ENCODE data around the gene RGPD6.
"Not testable (repeated sequence)": the region's sequence is repeated elsewhere in the genome, so short reads cannot be mapped to it uniquely, and the experiment has no call there.

Gene RGPD6

DNA sequence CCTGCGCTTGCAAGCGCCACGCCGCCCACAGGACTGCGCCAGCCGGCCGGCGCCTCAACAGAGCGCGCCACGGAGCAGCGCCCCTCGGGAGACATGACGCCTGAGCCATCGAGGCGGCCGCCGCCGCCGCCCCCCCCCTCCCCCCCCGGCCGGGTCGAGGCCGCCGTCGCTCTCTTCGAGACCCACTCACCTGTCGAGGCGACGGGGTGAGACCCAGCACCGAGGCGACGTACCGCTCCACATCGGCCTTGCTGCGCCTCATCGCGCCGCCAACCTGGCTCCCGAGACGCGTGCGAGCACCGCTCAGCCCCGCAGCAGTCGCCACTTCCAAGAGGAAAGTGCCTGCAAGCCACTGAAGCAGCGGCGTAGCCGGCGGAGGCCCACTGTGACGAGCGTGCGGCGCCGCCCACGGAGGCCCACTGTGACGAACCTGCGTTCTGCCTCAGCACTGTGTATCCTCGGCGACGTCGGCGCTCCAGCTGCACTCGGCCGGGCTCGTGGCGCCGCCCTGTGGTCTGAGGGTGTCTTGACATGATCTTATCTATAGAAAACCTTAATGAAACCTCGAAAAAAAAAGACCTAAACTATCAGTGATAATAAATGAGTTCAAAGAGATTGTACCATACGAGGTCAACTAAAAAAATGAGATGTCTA lies at the start of gene RGPD6:
TSS of gene RGPD6 (minus strand) at position 460 of the 654 bp plus-strand sequence. CDS start at position 262, 198 bp downstream.
- DNase-seq, result not testable (repeated sequence)

DNA sequence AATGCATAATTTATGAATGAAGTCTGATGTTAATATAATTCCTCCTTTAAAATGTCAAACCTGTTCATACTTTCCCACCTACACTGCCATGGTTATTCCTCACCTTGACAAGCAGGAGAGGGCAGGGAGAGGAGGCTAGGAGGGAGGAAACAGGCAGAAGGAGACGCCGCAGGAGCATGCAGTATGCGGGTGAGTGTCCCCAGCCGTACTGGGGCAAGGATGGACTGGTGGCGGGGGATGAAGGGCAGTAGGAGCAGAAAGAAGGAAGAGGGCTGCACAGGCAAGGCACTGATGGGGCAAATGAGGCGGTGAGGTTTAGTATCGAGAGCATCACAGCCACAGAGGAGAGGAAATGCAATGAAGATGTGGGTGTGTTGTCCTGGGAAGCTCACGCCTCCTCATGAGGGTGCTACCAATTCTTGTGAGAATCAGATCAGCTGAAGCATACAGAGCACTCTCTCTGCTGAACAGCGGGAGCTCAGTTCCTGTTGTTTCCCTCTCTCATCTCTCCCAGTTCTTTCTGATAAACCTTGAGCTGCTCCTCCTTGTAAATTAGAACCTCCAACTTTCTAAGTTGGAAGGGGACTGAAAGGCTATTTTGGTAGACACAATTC lies 42.4 kb upstream of the RGPD6 start:
- not testable (repeated sequence) for DNase-seq

DNA sequence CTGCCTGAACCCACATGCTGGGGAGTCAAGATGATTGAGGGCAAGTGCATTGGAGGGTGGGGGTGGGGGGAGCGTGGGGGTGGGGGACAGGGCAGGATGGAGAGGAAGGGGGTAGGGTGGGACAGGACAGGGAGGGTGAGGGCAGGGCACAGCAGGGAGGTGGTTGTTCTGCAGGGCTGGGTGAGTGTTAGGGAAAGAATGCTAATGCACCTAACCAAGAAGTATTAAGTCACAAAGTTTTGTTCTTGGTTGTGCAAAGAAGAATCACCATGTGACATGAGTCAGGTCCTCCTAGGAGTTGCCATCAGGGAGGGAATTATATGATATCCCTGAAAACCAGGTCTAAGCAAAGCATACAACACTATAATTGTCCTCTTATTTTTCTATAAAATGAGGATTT lies 36.9 kb upstream of the RGPD6 start:
- DNase-seq, result not testable (repeated sequence)

DNA sequence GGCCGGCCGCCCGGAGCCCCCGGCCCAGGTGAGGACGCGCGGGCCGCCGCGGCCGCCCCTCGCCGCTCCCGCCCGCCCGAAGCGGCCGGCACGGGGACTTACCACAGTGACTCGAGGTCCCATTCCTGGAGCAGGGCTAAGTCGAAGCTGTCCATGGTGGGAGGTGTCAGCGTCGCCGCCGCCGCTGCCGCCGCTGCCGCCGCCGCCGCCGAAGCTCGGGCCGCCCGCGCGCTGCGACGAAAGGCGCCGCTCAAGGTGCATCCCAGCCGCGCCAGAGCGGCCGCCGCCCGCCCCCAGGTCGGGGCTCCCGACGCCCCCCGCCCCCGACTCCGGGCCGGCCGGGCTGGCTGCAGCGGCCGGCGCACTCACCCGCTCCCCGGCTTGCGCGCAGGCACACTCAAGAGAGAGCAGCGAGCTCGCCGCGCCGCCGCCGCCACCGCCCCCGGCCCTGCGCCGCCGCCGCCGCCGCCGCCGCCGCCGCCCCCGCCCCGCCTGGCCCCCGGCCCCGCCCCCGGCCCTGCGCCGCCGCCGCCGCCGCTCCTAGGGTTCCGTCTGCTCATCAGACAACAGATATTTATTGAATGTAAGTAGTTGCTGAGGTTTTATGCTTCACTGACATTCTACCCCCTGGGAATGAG lies 33.7 kb upstream of the RGPD6 start:
- not testable (repeated sequence) for DNase-seq

DNA sequence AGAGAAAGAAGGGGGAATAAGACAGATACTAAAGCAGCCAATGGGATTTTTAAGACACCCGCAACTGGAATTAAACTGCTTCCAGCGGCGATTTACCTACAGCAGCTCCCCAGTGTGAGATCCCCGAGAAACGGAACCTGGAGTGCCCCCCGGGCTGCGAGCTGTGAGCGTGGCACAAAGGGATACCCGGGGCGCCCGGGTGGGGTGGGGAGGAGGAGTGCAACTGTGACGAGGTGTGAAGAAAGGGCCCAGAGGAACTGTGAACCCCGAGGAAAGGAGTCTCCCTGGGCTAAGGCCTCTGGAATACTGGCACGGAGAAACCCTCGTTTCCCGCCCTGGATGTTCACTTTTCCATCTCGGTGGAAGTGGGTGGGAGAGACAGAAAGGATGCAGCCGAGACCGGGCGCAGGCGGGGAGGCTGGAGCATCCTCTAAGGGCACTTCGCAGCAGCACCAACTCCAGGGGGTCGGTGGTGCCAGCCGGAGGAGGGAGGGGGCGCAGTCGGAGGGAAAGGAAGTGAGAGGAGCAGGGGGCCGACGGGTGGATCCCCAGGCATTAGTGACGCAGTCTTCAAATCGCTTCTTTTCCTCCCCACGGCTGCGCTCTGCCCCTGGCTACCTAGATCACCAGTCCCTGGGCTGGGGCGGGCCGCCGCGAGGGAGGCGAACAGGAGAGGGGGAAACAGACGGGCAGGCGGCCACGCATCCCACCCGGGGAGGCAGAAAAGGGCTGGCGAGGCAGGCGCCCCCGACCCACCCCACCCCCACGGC lies 33.0 kb upstream of the RGPD6 start:
- not testable (repeated sequence) for DNase-seq

DNA sequence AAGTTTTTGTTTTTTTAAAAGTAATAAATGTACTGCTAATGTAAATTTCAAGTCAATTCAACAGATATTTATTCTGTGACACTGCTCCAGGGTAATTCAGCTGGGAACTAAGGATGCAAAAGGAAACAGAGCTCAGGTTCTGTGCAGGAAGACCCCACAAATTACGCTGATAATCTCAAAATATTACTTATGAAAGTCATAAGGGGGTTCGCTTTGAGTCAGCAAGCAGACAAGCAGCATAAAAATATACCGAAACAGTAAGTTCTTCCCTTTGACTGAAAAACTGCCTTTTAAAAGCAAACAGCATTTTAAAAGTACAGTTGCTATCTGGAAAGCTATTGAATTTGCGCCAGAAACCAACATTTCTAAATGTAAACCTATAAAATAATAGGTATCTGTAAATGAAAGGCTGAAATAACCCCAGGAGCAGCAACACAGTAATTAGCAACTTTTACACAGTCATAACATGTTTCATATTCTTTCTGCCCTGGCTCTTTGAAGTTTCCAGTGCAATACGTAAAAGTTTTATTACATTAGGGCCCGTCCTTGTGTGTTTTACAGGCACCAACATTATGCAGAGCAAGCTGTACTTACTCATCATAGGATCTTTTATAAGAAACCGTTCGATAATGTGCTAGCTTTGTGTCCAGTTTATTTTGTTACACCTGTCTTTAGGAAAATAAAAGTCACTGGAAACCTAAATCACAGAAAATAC lies 31.9 kb upstream of the RGPD6 start:
- not testable (repeated sequence) for DNase-seq

DNA sequence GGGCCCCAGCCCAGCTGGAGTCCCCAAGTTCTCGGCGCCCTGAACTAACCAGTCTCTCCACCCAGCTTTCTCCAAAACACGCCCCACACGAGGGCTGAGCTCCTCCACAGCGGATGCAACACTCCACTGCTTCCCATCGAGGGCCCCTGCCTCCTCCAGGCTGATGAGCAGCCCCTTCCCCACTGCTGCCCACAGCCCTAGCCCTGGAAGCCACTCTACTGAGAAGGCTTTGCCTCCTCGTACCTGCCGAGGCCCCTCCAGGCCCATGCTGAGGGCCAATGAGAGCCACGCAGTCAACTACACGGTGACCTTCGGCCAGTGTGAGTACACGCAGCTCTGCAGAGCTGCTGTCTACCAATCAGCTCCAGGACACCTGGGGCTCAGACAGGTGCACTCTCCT lies 28.0 kb upstream of the RGPD6 start:
- not testable (repeated sequence) for DNase-seq

DNA sequence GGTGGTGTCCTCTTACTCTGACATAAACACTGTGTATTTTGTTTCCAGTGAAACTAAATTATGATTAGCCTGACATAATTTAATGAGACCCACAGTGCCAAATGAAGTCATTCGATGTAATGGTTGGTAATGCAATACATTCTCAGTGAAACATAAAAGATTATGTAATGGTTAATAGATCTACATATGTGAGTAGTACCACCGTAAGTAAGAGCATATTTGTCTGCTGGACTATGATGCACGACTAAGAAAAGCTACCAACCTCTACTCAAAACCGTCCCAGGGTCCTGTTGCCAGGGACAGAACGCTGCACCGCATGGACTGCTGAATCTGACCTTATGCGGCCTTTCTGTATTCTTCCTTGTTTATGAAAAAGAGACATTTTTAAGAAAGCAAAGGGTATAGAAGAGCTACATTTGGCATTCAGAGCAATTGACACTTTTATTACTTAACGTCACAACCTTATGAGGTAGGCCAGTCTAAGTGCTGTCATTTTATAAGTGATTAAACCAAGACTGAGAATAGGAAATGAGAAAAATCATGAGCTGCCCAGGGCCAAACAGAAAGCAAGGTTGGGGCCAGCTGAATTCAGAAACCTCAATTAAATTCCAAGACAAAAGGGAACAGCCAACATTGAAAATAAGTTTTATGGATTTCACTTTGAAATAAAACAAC lies 27.0 kb upstream of the RGPD6 start:
- DNase-seq, result not testable (repeated sequence)

DNA sequence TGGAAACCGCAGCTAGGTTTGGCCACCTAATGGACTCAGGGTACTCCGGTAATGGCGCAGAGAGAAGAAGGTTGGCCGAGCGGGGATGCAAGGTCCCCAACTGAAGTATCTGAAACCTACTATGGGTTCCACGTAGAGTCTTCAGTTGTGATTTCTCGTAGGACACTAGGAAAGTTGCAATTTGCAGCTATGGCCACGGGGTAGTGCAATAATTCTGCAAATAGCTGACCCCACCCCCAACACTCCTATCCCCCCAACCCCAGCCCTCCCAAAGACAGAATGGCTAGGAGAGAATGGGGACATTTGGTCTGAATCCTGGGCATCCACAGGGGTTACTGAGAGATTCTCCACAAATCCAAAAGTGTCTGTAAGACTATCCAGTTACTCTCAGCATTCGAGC lies 25.1 kb upstream of the RGPD6 start:
- not testable (repeated sequence) for DNase-seq

DNA sequence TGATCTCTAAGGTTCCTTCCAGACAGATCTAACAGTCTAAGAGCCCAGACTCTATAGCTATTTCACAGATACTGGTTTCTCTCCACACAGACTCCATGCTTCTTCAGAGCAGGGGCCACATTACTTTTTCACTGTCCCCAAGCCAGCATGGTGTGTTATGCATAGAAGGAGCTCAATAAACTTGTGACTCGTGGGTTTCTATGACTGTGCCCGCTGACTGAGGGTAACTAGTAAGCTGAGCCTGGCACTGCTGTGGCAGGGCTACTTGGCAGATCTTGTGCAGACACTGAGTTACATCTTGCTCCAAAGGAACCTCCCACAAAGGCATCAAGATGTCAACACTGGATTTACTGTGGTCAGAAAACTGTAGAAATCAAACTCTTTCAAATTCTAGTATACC lies 15.0 kb upstream of the RGPD6 start:
- not testable (repeated sequence) for DNase-seq

DNA sequence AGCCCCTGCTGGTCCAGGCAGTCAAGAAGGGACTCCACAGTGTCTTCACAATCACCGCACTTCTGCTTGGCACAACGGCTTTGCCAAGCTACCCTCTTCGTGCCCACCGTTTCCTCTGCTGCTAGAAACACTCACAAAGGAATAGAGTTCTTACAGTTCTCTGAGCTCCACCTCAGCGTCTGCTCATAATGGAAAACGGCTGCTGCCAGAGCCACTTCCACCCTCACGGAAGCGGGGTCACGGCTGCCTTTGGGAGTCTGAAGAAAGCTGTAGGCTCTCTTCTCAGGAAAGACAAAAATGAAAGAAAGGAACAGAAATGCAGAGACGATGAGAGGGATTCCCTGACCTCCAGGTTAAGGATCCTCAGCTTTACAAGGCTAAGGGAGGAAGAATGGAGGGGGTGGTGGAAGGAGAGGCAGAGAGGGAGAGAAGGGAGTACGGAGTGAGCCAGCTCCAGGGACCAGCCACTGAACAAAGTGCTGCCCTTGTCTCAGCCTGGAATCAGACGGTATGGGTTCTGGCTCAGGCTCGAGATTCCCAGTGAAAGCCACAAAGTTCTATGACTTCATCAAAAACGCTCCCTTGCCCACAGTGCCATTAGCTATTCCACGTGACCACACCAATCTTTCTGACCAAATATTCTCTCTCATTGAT lies 12.8 kb upstream of the RGPD6 start:
- DNase-seq, result not testable (repeated sequence)

DNA sequence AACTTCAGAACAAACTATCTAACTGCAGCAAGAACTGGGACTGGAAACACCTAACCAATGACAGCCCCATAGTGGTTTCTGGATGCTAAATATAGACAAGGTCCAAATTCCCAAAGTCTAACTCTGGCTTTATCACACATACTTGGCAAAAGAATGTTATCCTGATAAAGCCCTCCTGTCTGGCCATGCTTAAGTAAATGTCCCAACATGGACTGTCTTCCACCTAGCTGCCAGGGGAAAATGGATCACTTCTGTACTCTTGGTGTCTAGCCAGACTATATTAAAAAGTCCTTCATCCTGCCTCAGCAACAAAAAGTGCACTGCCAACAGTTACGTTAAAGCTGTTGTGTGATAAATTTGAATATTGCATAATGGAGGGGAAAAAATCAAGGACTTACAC lies 11.5 kb upstream of the RGPD6 start:
- DNase-seq, result not testable (repeated sequence)

DNA sequence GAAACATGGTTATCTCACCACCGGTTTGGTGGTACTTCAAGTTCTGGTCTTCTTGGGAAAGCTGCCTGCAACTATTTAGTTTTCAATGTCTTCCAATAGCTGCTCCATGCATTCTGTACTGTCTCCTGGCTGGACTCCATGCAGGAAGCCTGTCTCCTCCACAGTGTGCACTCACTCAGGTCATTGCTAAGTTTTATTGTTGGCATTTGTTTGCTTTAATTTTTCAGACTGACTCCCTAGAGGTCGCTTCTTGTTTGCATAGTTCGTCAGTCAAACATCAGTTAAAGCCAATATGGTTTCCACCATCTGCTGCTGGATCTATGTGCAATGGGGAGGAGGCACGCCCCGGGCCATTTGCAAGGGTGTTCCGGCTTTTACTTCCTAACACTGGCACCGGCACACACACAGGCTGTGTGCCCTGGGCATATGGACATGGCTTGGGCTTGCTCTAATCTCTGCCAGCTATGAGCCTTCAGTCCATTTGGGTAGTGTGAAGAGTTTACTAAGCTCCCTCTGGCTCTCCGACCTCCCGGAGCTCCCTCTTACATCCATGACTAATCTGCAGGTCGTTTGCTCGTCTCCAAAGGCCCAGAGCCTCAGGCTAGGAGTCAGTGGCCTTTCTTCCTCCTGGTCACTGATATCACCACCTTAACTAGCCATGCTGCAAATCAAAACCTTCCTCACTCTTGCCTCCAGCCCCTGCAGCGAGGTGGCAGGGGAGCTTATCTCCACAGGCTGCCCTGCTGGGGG lies 2.4 kb upstream of the RGPD6 start:
- not testable (repeated sequence) for DNase-seq

DNA sequence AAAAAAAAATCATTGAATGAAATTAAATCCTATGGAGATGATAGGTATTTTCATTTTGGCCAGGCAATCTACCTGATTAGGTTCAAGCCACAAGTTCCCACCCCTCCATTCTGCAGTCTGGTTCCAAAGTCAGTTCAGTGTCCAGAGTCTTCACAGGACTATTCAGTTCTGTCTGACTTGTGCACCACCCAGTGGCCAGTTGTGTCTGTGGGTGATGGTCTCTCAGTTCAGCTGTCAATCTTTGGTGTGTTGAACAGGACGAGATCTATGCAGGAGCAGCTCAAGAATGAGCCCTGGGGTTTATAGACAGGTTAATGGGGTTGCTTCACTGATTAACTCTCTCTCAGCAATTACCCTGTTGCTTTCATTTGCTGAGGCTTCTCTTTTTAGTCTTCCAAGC lies 1.4 kb upstream of the RGPD6 start:
- not testable (repeated sequence) for DNase-seq

DNA sequence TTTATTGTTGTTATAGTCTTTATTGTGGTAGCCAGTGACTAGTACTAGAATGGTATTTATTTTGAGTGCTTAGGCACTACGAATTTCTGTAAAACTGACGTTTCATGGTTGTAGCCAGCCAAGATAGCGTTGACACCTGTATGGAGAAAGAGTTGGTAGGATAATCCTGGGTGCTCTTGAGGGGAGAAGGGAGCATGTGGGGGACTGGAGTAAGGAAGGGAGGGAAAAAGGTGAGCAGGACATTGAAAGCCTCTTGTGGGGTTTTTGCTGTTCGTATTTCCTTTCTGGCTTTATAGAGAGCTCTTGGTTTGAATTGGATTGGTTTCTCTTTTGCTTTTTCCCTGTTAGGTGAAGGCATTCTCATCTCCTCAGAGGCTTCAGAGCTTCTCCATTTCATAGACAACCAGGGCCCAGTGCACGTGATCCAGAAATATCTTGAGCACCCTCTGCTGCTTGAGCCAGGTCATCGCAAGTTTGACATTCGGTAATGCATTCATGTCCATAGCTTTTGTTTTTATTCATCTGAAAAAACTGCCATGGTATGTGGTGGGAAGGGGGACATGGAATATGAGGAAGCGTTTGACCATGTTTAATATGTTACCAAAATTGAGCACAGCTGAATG lies 77.2 kb downstream of the RGPD6 start:
- DNase-seq, result not testable (repeated sequence)

DNA sequence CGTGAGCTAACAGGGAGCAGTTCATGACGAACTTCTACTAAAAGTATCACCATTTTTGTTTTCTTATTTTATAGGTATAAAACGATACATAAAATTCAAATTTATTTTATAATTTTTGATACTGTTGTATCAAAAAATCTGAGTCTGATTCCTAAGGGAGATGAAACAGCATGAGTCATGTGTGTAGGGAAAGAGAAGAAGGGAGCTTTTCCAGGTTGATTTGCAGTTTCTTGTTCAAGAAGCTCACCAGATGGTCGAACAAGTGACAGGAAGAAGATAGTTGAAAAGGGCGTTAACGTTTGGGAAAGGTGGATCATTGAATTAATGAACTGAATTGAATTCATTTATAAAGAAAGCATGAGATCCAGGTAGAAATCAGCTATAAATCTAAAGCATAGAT lies 81.0 kb downstream of the RGPD6 start:
- DNase-seq, result not testable (repeated sequence)

DNA sequence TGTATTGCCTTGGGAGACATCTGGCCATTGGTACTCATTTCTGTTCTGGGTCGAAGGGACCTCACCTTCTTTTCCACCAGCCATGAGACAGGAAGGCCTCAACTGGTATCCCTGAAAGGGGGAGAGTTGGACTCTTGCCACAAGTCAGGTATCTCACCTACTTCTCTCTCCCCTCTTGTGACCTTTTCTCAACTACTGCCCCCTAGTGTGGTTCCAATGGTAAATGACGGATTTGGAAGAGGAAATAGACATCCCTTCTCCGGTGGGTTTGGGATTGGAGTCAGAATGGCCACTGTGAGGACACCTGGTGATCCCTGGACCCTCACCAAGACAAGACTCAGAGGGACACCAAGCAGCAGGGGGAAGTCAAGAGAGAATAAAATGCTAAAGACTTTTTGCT lies 82.5 kb downstream of the RGPD6 start:
- DNase-seq, result not testable (repeated sequence)

DNA sequence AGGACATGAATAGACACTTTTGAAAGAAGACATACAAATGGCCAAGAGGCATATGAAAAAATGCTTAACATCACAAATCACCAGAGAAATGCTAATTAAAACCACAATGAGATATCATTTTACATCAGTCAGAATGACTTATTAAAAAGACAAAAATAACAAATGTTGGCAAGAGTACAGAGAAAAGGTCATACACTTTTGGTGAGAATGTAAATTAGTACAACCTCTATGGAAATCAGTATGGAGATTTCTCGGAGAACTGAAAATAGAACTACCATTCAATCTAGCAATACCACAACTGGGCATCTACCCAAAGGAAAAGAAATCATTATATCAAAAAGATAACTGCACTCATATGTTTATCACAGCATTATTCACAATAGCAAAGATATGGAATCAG lies 88.0 kb downstream of the RGPD6 start:
- DNase-seq, result not testable (repeated sequence)

DNA sequence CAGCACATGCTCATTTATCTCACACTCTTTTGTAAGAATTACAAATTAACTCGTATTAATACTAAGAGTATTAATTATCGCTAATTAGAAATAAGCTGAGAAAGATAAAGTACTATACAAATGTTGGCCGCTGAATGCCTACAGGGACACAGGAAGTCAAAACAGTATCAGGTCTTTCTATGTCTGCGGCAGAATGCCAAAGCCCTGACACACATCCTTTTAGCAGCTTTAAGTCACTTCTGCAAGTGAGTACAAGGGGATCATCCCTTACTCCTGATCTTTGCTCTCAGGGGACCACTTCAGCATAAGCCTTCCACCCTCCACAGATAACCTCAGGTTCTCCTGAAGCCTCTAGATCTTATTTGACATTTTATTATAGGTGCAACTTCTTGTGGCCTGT lies 94.3 kb downstream of the RGPD6 start:
- DNase-seq, result not testable (repeated sequence)

DNA sequence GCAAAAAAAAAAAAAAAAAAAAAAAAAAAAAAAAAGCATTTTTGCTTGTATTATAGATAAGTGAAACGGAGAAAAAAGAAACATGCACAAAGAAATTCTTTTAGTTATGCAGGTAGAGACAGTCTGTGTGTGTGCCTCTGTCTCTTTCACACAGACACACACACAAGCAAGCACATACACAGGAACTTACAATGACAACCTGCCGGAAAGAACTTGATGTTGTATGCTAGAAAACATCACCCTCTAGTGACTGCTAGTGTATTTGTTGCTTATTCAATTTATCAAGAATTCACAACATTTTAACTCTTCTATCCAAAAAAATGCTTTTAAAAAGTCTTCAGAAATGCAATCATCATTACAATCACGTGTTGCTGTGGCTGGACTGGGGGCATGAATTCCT lies 95.8 kb downstream of the RGPD6 start:
- DNase-seq, result not testable (repeated sequence)
